GM12872 (cell line): Measurements from ENCODE around the gene CLIC5.

Source experiments
- CTCF ChIP-seq: IDR thresholded peaks from 3 replicates; pipeline ENCODE4 v1.5.1; 2011; ENCODE audit warnings: low read depth, mild to moderate bottlenecking, low read length, moderate library complexity; ENCODE audit not compliant: insufficient read depth

The CLIC5 gene

GRCh38 chr6:45836984-45837383 is 178.7 kb downstream of the CLIC5 start:
- TF ChIP-seq CTCF, result no peak

DNA sequence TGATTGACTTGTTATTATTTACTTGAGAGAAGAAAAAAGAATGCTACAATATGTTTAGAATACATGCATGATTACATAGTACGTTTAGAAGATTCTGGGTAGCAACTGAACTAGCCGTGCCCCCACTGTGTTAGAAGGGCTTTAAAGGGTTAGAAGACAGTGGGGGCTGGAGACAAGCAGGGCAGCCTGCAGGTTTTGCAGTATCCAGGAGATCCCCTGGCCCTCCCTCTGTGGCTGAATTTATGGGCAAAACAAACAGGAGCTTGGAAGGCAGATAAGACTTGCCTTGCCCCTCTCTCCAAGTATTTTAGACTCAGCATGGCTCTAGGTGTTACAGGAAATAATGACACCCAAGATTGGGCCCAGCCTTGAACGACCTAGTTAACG is 179.2 kb downstream of the CLIC5 start:
- TF ChIP-seq CTCF, result no peak

DNA sequence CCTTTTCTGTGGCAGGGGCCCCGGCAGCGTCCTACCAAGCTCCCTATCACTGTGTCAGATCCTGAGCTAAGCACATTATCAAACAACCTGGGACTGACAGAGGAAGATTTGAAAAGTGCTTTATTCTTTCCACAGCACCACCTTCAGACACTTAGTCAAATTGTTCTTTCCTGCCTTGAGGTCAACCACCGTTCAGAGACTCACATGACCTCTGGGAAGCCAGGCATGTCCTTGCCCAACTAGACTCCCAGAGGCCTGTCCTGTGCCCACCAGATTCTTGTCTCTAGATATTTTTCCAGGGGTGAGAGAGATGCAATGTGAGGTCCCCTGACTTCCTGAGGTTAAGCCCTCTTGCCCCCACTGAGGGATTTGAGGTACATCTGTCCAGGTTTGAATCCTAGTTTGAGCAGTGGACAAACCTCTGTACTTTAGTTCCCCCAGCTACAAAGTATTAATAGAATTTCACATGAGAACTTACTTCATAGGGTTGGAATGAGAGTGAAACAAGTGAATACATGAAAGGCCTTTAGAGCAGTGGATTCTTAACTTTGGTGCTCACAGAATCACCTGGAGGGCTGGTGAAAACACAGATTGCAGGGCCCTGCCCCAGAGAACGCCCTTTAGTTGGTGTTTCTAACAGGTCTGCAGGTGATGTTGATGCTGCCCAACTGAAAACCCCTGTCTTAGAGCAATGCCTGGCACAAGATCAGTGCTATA is 179.8 kb downstream of the CLIC5 start:
- no peak for TF ChIP-seq CTCF

DNA sequence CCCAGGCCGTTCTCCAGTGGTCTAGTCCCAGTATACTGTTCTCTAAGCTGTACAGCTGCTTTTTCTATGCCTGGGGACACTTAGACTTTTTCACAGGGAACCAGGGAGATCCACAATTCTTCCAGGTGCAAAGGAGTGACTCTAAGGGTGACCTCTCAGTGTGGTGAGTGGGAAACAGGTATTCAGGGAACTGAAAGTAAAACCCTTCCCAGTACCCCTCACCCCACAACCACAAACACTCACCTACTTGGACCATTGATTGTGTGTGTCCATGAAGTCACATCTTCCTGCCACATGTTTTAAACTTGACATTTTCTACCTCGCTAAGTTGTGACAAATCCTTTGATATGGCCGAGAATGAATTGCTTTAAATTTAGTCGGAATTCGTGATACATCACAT is 183.6 kb downstream of the CLIC5 start:
- TF ChIP-seq CTCF, result no peak
